Measurements from ENCODE around the gene ARHGDIA. TPM values are rescaled to one million over a fixed set of nuclear protein-coding genes. Genes with fewer than 3 reads are reported as not detected.

The ARHGDIA gene
- 558 to 703 TPM (median 590 TPM) in 5 replicates for total RNA-seq (2022; extraction: Qiagen RNA extraction; ENCODE audit: low read depth)

DNA sequence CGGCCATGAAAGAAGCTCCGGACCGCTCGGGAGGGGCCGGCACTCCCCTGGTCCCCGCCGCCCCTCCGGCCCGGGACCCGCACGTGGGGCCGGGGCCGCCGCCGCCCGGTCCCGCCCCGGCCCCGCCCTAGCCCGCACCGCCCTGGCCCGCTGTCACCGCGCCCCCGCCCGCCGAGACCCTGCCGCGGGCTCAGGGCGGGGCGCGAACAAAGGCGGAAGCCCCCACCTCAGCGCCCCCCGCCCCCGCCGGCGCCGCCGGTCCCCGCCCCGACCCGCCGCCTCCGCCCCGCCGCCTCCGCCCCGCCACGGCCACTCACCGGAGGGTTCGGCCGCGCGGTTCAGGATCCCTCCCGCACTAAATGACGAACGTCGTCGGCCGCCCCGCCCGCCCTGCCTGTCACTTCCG is at the start of gene ARHGDIA:
ARHGDIA (minus strand) TSS at position 357 of the 406 bp plus-strand sequence. CDS start 1,407 bp downstream, outside the sequence.

DNA sequence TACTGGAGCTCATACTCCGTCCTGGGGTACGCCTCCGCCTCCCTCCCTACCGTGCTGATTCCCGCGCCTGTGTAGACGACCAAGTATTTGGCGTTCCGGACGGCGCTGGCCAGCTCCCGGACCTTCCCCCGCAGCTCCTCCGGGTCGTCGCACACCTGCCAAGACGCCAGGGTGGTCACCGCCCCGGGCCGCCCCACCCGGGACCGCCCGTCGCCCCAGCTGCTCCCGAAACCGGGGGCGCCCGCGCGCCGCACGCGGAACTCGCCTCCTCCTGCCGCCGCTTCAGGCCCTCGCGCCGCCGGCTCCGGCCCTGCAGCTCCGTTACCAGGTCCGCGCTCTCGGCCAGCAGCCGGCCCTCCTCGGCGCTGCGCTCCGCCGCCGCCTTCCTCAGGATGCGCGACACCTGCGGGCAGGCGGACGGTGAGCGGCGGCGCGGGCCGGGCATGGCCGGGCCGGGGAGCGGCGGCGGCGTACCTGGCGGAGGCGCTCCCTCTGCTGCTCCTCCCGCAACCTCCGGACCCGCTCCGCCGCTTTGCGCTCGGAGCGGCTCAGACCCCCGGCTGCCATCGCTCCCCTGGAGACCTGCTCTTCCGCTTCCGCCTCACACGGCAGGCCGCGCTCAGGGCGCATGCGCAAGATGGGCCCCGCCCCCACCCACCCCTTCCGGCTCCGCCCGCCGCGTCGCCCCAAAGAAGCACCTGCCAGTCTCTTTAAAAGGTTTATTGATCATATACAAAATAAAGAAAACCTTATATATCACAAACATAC is 46.6 kb upstream of the ARHGDIA start, which contains the start of gene SIRT7:
SIRT7 (minus strand) TSS at position 612 of the 768 bp plus-strand sequence; CDS start at position 567, 45 bp downstream.

DNA sequence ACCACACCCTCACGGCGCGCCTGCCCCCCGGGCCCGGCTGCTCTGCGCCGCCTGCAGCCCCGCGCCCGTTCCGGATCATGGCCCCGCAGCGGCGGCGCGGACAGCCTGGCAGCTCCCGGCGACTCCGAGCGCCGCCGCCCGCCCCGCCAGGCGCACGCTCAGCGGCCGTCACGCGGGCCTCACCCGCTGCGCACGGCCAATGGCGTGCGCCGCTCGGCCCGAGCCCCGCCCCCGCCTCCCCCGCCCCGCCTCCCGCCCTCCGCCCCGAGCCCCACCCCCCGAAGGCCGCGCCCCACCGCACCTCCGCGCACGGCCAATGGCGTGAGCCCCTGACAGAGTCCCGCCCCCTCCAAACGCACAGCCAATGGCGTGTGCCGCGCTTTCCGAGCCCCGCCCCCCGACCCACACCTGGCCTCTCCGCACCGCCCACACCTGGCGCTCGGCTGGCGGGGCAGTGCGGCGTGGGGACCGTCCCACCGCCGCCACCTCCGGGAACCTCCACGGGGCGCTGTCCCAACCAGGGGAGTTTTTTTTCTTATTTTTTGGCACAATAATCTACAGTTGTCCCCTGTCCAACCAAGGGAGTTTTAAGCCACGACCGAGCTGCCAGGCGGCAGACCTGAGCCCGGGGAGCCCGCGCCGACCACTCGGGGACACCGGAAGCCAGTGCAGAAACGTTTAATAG is 40.3 kb upstream of the ARHGDIA start, which contains the start of gene PCYT2:
PCYT2 (minus strand) TSS at position 123 of the 685 bp plus-strand sequence; CDS start at position 79, 44 bp downstream.

DNA sequence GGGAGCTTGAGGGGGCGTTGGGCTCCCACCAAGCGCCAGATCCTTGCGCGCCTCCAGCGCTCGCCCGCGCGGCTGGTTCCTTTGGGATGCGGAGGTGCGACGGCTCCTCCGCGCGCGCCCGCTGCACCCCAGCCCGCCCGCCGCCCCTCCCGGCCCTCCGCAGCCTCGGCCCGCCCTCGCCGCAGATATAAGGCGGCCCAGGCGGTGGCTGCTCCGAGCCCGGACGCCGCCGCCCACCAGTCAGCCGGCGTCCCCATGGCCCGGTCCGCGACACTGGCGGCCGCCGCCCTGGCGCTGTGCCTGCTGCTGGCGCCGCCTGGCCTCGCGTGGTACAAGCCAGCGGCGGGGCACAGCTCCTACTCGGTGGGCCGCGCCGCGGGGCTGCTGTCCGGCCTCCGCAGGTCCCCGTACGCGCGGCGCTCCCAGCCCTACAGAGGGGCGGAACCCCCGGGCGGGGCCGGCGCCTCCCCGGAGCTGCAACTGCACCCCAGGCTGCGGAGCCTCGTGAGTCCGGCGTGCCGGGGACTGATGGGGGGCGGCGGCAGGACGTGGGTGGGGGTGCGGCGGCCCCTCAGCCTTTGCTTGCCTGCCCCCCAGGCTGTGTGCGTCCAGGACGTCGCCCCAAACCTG is 31.0 kb upstream of the ARHGDIA start, which contains the start of gene NPB:
NPB (plus strand) TSS at position 216 of the 630 bp plus-strand sequence; CDS start at position 256, 40 bp downstream.

DNA sequence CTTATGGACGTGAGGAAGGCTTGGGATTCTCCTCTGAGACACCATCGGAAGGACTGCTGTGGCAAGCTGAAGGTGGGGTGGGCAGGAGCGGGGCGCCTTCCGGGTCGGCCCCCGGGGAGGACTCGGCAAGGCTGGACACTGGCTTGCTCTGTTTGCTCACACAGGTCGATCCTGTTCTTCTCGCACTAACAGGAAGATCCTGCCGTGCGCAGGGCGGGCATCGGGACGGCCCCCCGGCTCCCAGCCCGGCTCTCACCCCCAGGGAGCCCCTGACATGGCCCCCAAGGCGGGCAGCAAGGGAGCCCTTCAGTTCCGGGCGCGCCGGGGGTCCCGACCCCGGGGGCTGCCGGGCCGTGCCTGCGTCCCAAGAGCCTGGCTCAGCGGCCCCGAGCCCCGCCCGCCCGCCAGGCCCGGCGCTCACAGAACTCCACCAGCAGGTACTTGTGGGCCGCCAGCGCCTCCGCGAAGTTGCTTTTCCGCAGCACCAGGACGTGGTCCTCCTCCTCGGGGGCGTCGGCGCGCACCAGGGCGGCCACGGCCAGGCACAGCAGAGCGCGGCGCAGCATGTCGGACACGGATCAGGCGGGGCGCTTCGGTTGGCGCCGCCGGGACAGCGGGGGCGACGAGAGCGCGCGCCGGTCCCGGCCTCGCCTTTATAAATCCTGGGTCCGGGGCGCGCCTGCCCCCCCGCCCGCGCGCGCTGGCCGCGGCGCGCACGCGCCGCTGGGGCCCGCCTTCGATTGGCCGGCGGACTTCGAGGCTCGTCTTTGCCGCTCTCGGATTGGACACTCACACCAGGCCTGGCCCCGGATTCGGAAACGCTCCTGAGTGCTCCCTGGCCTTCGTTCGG is 11.0 kb downstream of the ARHGDIA start, which contains the start of gene P4HB:
P4HB (minus strand) TSS at position 630 of the 850 bp plus-strand sequence; CDS start at position 566, 64 bp downstream.

DNA sequence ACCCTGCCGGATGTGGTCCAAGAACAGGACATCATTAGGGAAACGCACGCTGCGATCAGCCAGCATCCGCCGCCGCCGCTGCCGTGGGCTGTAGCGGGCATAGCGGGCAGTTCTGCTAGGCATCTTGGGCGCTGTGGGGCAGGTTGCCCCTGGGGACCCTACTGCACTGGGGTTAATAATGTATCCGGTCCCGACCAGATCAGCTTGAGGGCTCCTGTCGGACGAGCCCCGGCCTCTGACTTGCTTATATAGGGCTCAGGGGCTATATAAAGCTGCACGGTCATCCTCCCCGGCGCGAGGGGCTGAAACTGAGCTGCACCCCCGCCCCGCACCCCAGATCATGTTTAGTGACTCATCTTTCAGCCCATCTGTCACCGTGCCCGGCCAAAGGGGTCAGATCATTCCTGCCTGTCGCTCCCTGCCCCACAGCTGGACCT is 36.3 kb downstream of the ARHGDIA start, which contains the start of gene PPP1R27:
PPP1R27 (minus strand) TSS at position 220 of the 437 bp plus-strand sequence; CDS start at position 123, 97 bp downstream.

DNA sequence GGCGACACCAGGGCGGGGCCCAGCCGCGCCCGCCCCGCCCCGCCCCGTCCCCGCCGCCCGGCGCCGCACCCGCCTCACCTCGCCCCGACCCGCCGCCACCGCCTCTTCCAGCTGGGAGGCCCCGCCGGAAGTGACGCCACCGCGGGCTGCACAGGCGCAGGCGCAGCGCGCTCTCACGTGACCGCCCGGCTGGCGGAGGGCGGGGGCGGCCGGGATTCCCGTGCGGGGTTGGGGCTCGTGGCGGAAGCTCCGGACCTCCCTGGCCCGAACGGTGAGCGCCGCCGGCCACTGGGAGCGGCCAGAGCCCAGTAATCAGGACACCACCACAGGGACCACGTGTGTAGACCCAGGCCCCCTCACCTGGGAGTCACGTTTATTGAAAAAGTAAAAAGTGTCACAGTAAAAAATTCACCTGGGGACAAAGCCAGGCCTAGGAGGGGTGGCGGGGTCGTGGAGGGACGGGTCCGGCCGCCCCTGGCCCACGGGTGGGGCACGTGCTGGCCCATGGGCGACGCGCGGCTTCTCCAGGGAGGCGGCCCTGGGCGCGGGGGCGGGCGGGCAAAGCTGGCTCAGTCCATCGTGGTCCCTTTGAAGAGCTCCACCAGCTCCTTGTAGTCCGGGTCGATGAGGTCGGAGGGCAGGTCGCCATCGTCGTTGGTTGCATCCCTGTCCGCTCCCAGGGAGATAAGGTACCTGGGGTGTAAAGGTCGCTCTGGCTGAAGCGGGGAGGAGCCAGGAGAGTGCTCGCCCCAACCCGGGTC is 37.8 kb downstream of the ARHGDIA start, which contains the start of gene MCRIP1:
MCRIP1 (minus strand) TSS at position 132 of the 761 bp plus-strand sequence. CDS start 8,785 bp downstream, outside the sequence.

Other genes with a start within 250 kb of the ARHGDIA start
- gene NPLOC4, start 234.2 kb downstream of the ARHGDIA start, total RNA-seq (2022; extraction: Qiagen RNA extraction; ENCODE audit: low read depth), result 86.1 to 108 TPM (median 97.3 TPM) in 5 replicates
- 4.2 to 5.9 TPM (median 4.7 TPM) in 5 replicates for gene TSPAN10, start 234.1 kb downstream of the ARHGDIA start, total RNA-seq (2022; extraction: Qiagen RNA extraction; ENCODE audit: low read depth)
- 1.6 to 3.1 TPM (median 2.3 TPM) in 5 replicates for gene PDE6G, start 214.8 kb downstream of the ARHGDIA start, total RNA-seq (2022; extraction: Qiagen RNA extraction; ENCODE audit: low read depth)
- gene OXLD1, start 204.7 kb downstream of the ARHGDIA start, total RNA-seq (2022; extraction: Qiagen RNA extraction; ENCODE audit: low read depth), result 37.5 to 61.3 TPM (median 57.4 TPM) in 5 replicates
- 58.3 to 75.7 TPM (median 65.0 TPM) in 5 replicates for gene CCDC137, start 204.6 kb downstream of the ARHGDIA start, total RNA-seq (2022; extraction: Qiagen RNA extraction; ENCODE audit: low read depth)
- 47.7 to 57.9 TPM (median 50.2 TPM) in 5 replicates for gene ARL16, start 187.5 kb downstream of the ARHGDIA start, total RNA-seq (2022; extraction: Qiagen RNA extraction; ENCODE audit: low read depth)
- 138 to 202 TPM (median 194 TPM) in 5 replicates for gene HGS, start 187.3 kb downstream of the ARHGDIA start, total RNA-seq (2022; extraction: Qiagen RNA extraction; ENCODE audit: low read depth)
- 243 to 327 TPM (median 298 TPM) in 5 replicates for gene MRPL12, start 168.0 kb downstream of the ARHGDIA start, total RNA-seq (2022; extraction: Qiagen RNA extraction; ENCODE audit: low read depth)
- 29.3 to 45.2 TPM (median 44.6 TPM) in 5 replicates for gene SLC25A10, start 159.1 kb downstream of the ARHGDIA start, total RNA-seq (2022; extraction: Qiagen RNA extraction; ENCODE audit: low read depth)
- 0.15 to 0.67 TPM (median 0.54 TPM) in 5 replicates for gene GCGR, start 67.2 kb downstream of the ARHGDIA start, total RNA-seq (2022; extraction: Qiagen RNA extraction; ENCODE audit: low read depth)
- gene MCRIP1, start 38.0 kb downstream of the ARHGDIA start, total RNA-seq (2022; extraction: Qiagen RNA extraction; ENCODE audit: low read depth), result 73.8 to 102 TPM (median 99.3 TPM) in 5 replicates
- gene PPP1R27, start 36.3 kb downstream of the ARHGDIA start, total RNA-seq (2022; extraction: Qiagen RNA extraction; ENCODE audit: low read depth), result 0.19 to 0.47 TPM (median 0.24 TPM) in 4 of 5 replicates, not detected in the other
- gene P4HB, start 10.8 kb downstream of the ARHGDIA start, total RNA-seq (2022; extraction: Qiagen RNA extraction; ENCODE audit: low read depth), result 672 to 719 TPM (median 681 TPM) in 5 replicates
- gene ALYREF, start 20.2 kb upstream of the ARHGDIA start, total RNA-seq (2022; extraction: Qiagen RNA extraction; ENCODE audit: low read depth), result 171 to 261 TPM (median 232 TPM) in 5 replicates
- gene ANAPC11, start 20.4 kb upstream of the ARHGDIA start, total RNA-seq (2022; extraction: Qiagen RNA extraction; ENCODE audit: low read depth), result 208 to 312 TPM (median 266 TPM) in 5 replicates
- 0.27 to 0.84 TPM (median 0.53 TPM) in 5 replicates for gene NPB, start 30.9 kb upstream of the ARHGDIA start, total RNA-seq (2022; extraction: Qiagen RNA extraction; ENCODE audit: low read depth)
- 15.4 to 22.5 TPM (median 19.0 TPM) in 5 replicates for gene PCYT2, start 40.1 kb upstream of the ARHGDIA start, total RNA-seq (2022; extraction: Qiagen RNA extraction; ENCODE audit: low read depth)
- 33.7 to 48.8 TPM (median 45.2 TPM) in 5 replicates for gene SIRT7, start 46.8 kb upstream of the ARHGDIA start, total RNA-seq (2022; extraction: Qiagen RNA extraction; ENCODE audit: low read depth)
- 26.4 to 36.5 TPM (median 33.1 TPM) in 5 replicates for gene MAFG, start 56.4 kb upstream of the ARHGDIA start, total RNA-seq (2022; extraction: Qiagen RNA extraction; ENCODE audit: low read depth)
- 58.8 to 95.8 TPM (median 83.5 TPM) in 5 replicates for gene PYCR1, start 66.0 kb upstream of the ARHGDIA start, total RNA-seq (2022; extraction: Qiagen RNA extraction; ENCODE audit: low read depth)
- gene MYADML2, start 75.9 kb upstream of the ARHGDIA start, total RNA-seq (2022; extraction: Qiagen RNA extraction; ENCODE audit: low read depth), result not detected in 5 replicates
- 0.13 to 0.56 TPM (median 0.35 TPM) in 5 replicates for gene NOTUM, start 89.8 kb upstream of the ARHGDIA start, total RNA-seq (2022; extraction: Qiagen RNA extraction; ENCODE audit: low read depth)
- 23.0 to 34.0 TPM (median 26.5 TPM) in 5 replicates for gene ASPSCR1, start 106.3 kb upstream of the ARHGDIA start, total RNA-seq (2022; extraction: Qiagen RNA extraction; ENCODE audit: low read depth)
- gene CENPX, start 151.5 kb upstream of the ARHGDIA start, total RNA-seq (2022; extraction: Qiagen RNA extraction; ENCODE audit: low read depth), result 155 to 212 TPM (median 190 TPM) in 5 replicates
- gene LRRC45, start 152.0 kb upstream of the ARHGDIA start, total RNA-seq (2022; extraction: Qiagen RNA extraction; ENCODE audit: low read depth), result 9.7 to 15.3 TPM (median 13.6 TPM) in 5 replicates
- gene RAC3, start 160.3 kb upstream of the ARHGDIA start, total RNA-seq (2022; extraction: Qiagen RNA extraction; ENCODE audit: low read depth), result 25.0 to 39.4 TPM (median 34.2 TPM) in 5 replicates
- gene DCXR, start 166.4 kb upstream of the ARHGDIA start, total RNA-seq (2022; extraction: Qiagen RNA extraction; ENCODE audit: low read depth), result 66.6 to 101 TPM (median 95.7 TPM) in 5 replicates
- 16.1 to 25.0 TPM (median 23.9 TPM) in 5 replicates for gene RFNG, start 180.5 kb upstream of the ARHGDIA start, total RNA-seq (2022; extraction: Qiagen RNA extraction; ENCODE audit: low read depth)
- 99.8 to 139 TPM (median 137 TPM) in 5 replicates for gene GPS1, start 180.6 kb upstream of the ARHGDIA start, total RNA-seq (2022; extraction: Qiagen RNA extraction; ENCODE audit: low read depth)
- 80.3 to 145 TPM (median 129 TPM) in 5 replicates for gene DUS1L, start 194.5 kb upstream of the ARHGDIA start, total RNA-seq (2022; extraction: Qiagen RNA extraction; ENCODE audit: low read depth)
- gene FASN, start 226.9 kb upstream of the ARHGDIA start, total RNA-seq (2022; extraction: Qiagen RNA extraction; ENCODE audit: low read depth), result 102 to 132 TPM (median 126 TPM) in 5 replicates